B cell (primary cell): ENCODE results near the gene WDR31. TPM values are rescaled to one million over a fixed set of nuclear protein-coding genes. Genes with fewer than 3 reads are reported as not detected.

Source experiments
- ATAC-seq: fragments of 200-7000 bp; cut with Tn5 transposase; one replicate; pipeline ENCODE4 v1.10.0; 2021; ENCODE audit warnings: low read depth, mild to moderate bottlenecking, moderate number of reproducible peaks, moderate library complexity
- CTCF ChIA-PET: fragments of 350-600 bp; sonication (Branson Sonifier 250); formaldehyde crosslinking; loops from one replicate; lab custom pipeline; 2021; ENCODE audit warnings: antibody characterized with exemption, inconsistent platforms; lab: Charles Lee
- POLR2A ChIA-PET: fragments of 350-600 bp; sonication (Branson Sonifier 250); formaldehyde crosslinking; loops from one replicate; lab custom pipeline; 2021; ENCODE audit warnings: antibody characterized with exemption; lab: Charles Lee
- DNase-seq: peaks from one replicate; pipeline ENCODE4 v3.0.0; 2013
- H2AFZ ChIP-seq: 2 replicates; pipeline ENCODE4 v1.6.1; 2012; ENCODE audit warnings: mild to moderate bottlenecking, low read depth, low read length; ENCODE audit not compliant: insufficient read depth, poor library complexity, severe bottlenecking
- H3K27ac ChIP-seq, 2 donors: 1 replicate in 1 of 2; 2 replicates in 1 of 2; pipeline ENCODE4 v1.5.1; 2012 to 2013; ENCODE audit warnings: low read length in 2 of 2, mild to moderate bottlenecking in 2 of 2, moderate library complexity in 1 of 2
- H3K27me3 ChIP-seq, 4 experiments: fragments of 200-600 bp in 1 of 4; sonication (generic) in 1 of 4; replicated peaks in 1 of 4; 1 replicate in 2 of 4; 2 replicates in 2 of 4; pipeline versions ENCODE4 v1.6.1 to v1.7.0; 2013 to 2016; ENCODE audit warnings: low read length in 3 of 4, mild to moderate bottlenecking in 2 of 4, mixed read lengths in 1 of 4, moderate library complexity in 1 of 4; ENCODE audit not compliant: insufficient read depth in 4 of 4, control insufficient read depth in 3 of 4; ENCODE audit errors: control extremely low read depth in 1 of 4
- H3K36me3 ChIP-seq, 2 experiments: replicated peaks in 1 of 2; 1 replicate in 1 of 2; 2 replicates in 1 of 2; pipeline versions ENCODE4 v1.6.1 to v1.7.1; 2013; ENCODE audit warnings: low read length in 1 of 2; ENCODE audit not compliant: insufficient read depth in 2 of 2, control insufficient read depth in 1 of 2; ENCODE audit errors: control extremely low read depth in 1 of 2, extremely low read depth in 1 of 2
- H3K4me1 ChIP-seq, 2 donors: fragments of 200-600 bp in 1 of 2; sonication (generic) in 1 of 2; 1 replicate in 1 of 2; 2 replicates in 1 of 2; pipeline versions ENCODE4 v1.5.1 to v1.6.1; 2013 to 2017; ENCODE audit warnings: low read length in 2 of 2; ENCODE audit not compliant: control insufficient read depth in 2 of 2, insufficient read depth in 2 of 2
- H3K4me2 ChIP-seq: replicated peaks from 2 replicates; pipeline ENCODE3; 2012; ENCODE audit warnings: mild to moderate bottlenecking, low read depth, low read length; ENCODE audit not compliant: poor library complexity, severe bottlenecking
- H3K4me3 ChIP-seq, 5 experiments: fragments of 200-600 bp in 1 of 5; sonication (generic) in 1 of 5; 1 replicate in 3 of 5; 2 replicates in 2 of 5; pipeline versions ENCODE4 v1.5.1 to v1.7.0; 2011 to 2016; ENCODE audit warnings: low read length in 4 of 5, mild to moderate bottlenecking in 4 of 5, low read depth in 2 of 5, control low read depth in 1 of 5, moderate library complexity in 1 of 5; ENCODE audit not compliant: insufficient read depth in 1 of 5; ENCODE audit errors: control extremely low read depth in 1 of 5, extremely low read depth in 1 of 5
- H3K79me2 ChIP-seq: fragments of 200-600 bp; sonication (generic); one replicate; pipeline ENCODE4 v1.6.0; 2016; ENCODE audit warnings: low read length; ENCODE audit not compliant: control insufficient read depth, insufficient read depth
- H3K9ac ChIP-seq: fragments of 200-600 bp; sonication (generic); 2 replicates; pipeline ENCODE4 v1.6.1; 2017; ENCODE audit warnings: mild to moderate bottlenecking, low read length, moderate library complexity
- H3K9me3 ChIP-seq, 3 donors: one replicate each; pipeline versions ENCODE4 v1.6.1 to v1.7.1; 2013; ENCODE audit warnings: low read length in 2 of 3; ENCODE audit not compliant: control insufficient read depth in 2 of 3, insufficient read depth in 1 of 3; ENCODE audit errors: control extremely low read depth in 1 of 3
- H4K20me1 ChIP-seq: 2 replicates; pipeline ENCODE4 v1.6.0; 2012; ENCODE audit warnings: mild to moderate bottlenecking, low read length; ENCODE audit not compliant: insufficient read depth, control insufficient read depth, poor library complexity, severe bottlenecking
- H3K27ac Mint-ChIP-seq: one replicate; pipeline ENCODE4 v1.8.0; 2021; ENCODE audit warnings: mixed read lengths
- H3K27me3 Mint-ChIP-seq: one replicate; pipeline ENCODE4 v1.8.0; 2021; ENCODE audit warnings: mixed read lengths
- H3K4me1 Mint-ChIP-seq: one replicate; pipeline ENCODE4 v1.8.0; 2021; ENCODE audit warnings: mixed read lengths
- H3K4me3 Mint-ChIP-seq: one replicate; pipeline ENCODE4 v1.8.0; 2021; ENCODE audit warnings: mixed read lengths
- H3K9me3 Mint-ChIP-seq: one replicate; pipeline ENCODE4 v1.8.0; 2022; ENCODE audit warnings: mixed read lengths; ENCODE audit not compliant: insufficient read depth
- EZH2 ChIP-seq: IDR thresholded peaks from 2 replicates; pipeline ENCODE4 v1.6.1; 2012; ENCODE audit warnings: borderline replicate concordance, low read depth, mild to moderate bottlenecking, moderate library complexity, low read length; ENCODE audit not compliant: insufficient read depth, poor library complexity, severe bottlenecking
- WGBS: methylation state at CpG from one replicate; pipeline ENCODE4 v1.1.5; 2013; ENCODE audit warnings: missing lambda C conversion rate; ENCODE audit not compliant: insufficient coverage; 5-methylcytosine and 5-hydroxymethylcytosine counted together
- intact Hi-C: fragments of 100-400 bp; cut with micrococcal nuclease; formaldehyde crosslinking; loops from one replicate; pipeline ENCODE4 v1.10.0; 2022
- polyA plus RNA-seq: library from polyadenylated mRNA; depleted of rRNA; stranded (reverse); fragments of >200 nt; gene quantifications from 2 replicates; pipeline ENCODE4 v1.2.3, GENCODE V29; 2012
- total RNA-seq, 2 donors: library from RNA; stranded (reverse); fragments of 120-200 nt in 1 of 2; gene quantifications; 1 replicate in 1 of 2; 2 replicates in 1 of 2; pipeline versions ENCODE4 v1.2.3 to v1.2.4, GENCODE V29; 2013 to 2022
- TF ChIP-seq, protein P1 (sequence below): fragments of 200-600 bp; IDR thresholded peaks from one replicate; pipeline ENCODE4 v1.8.0; 2022; ENCODE audit warnings: antibody characterized with exemption, mild to moderate bottlenecking

Gene WDR31
- total and polyA plus RNA-seq, 2 donors (not counting 1 experiment from before 2014, with no cell fraction given): 0.36 to 0.62 TPM

- no peak overlapping the region for H3K4me3 Mint-ChIP-seq
- no peaks in the 10 kb centered on the region for H3K9me3 Mint-ChIP-seq
- H3K4me1 ChIP-seq: no peaks in the 10 kb centered on the region
- H3K9me3 ChIP-seq: no peaks in the 10 kb centered on the region
- no peaks in the 10 kb centered on the region for H3K4me1 Mint-ChIP-seq
- H3K36me3 ChIP-seq: no peaks in the 10 kb centered on the region
- H2AFZ ChIP-seq: no peak overlapping the region
- DNase-seq (no peak), ATAC-seq (no peak)
- intact Hi-C loops: no loop called here
- H3K79me2 ChIP-seq: no peaks in the 10 kb centered on the region
- no peaks in the 10 kb centered on the region for H4K20me1 ChIP-seq
- H3K4me2 ChIP-seq: no peak overlapping the region
- no peak overlapping the region for H3K4me3 ChIP-seq
- 97% methylated on average over 3 of the region's 4 CpGs for WGBS
- no peaks in the 10 kb centered on the region for H3K27me3 Mint-ChIP-seq
- H3K27ac Mint-ChIP-seq: no peak overlapping the region
- H3K9ac ChIP-seq: no peak overlapping the region
- TF ChIP-seq, protein P1, sequence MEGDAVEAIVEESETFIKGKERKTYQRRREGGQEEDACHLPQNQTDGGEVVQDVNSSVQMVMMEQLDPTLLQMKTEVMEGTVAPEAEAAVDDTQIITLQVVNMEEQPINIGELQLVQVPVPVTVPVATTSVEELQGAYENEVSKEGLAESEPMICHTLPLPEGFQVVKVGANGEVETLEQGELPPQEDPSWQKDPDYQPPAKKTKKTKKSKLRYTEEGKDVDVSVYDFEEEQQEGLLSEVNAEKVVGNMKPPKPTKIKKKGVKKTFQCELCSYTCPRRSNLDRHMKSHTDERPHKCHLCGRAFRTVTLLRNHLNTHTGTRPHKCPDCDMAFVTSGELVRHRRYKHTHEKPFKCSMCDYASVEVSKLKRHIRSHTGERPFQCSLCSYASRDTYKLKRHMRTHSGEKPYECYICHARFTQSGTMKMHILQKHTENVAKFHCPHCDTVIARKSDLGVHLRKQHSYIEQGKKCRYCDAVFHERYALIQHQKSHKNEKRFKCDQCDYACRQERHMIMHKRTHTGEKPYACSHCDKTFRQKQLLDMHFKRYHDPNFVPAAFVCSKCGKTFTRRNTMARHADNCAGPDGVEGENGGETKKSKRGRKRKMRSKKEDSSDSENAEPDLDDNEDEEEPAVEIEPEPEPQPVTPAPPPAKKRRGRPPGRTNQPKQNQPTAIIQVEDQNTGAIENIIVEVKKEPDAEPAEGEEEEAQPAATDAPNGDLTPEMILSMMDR: peak; percentile 7
- no peak for TF ChIP-seq EZH2
- ChIA-PET POLR2A (no interaction called here), CTCF (no interaction called here)
- no peak overlapping the region for H3K27ac ChIP-seq
- no peaks in the 10 kb centered on the region for H3K27me3 ChIP-seq
Measured at GRCh38 chr9:113326230-113326629, 13.8 kb downstream of the WDR31 start.

- Histone ChIP-seq H3K79me2 (no peaks in the 10 kb centered on the region), H3K27me3 (no peaks in the 10 kb centered on the region), H2AFZ (no peak overlapping the region), H3K9ac (no peak overlapping the region), H3K4me1 (no peaks in the 10 kb centered on the region), H3K36me3 (no peaks in the 10 kb centered on the region), H3K9me3 (no peaks in the 10 kb centered on the region), H4K20me1 (no peaks in the 10 kb centered on the region), H3K4me2 (no peak overlapping the region), H3K27ac (no peak overlapping the region), H3K4me3 (no peak overlapping the region)
- ATAC-seq (no peak), DNase-seq (no peak)
- CTCF ChIA-PET: no interaction called here
- Mint-ChIP-seq H3K27me3 (no peaks in the 10 kb centered on the region), H3K4me1 (no peaks in the 10 kb centered on the region), H3K9me3 (no peaks in the 10 kb centered on the region), H3K27ac (no peak overlapping the region), H3K4me3 (no peak overlapping the region)
- intact Hi-C loops: no loop called here
- TF ChIP-seq, protein P1: no peak
- TF ChIP-seq EZH2: no peak
- POLR2A ChIA-PET: no interaction called here
- 84% methylated on average over 5 of the region's 6 CpGs for WGBS
Measured at GRCh38 chr9:113322671-113323070, 17.4 kb downstream of the WDR31 start.
